HepG2 (cell line): ENCODE measurements around the gene GABRR2. TPM values are rescaled to one million over a fixed set of nuclear protein-coding genes. Genes with fewer than 3 reads are reported as not detected.

ENCODE experiments used
- ATAC-seq: fragments of 200-7000 bp; cut with Tn5 transposase; 3 replicates; pipeline ENCODE4 v1.9.1; 2020; ENCODE audit warnings: mild to moderate bottlenecking, moderate library complexity
- BruUV-seq: library from RNA; stranded (reverse); fragments of 400-500 nt; replicated peaks from 2 replicates; lab custom pipeline; 2021; lab: Mats Ljungman, UMichigan
- CTCF ChIA-PET: fragments of 300-600 bp; formaldehyde crosslinking; extraction: SDS; loops from one replicate; lab custom pipeline; 2021; ENCODE audit warnings: low total read pairs, inconsistent platforms, low intra/inter-chr PET ratio; lab: Yijun Ruan, JAX
- POLR2A ChIA-PET: fragments of 350-600 bp; sonication (Branson Sonifier 250); formaldehyde crosslinking; loops from one replicate; lab custom pipeline; 2020; ENCODE audit warnings: antibody characterized with exemption, inconsistent platforms; lab: Yijun Ruan, JAX
- DNase-seq: peaks from one replicate; pipeline ENCODE4 v3.0.0-alpha.2; 2015; ENCODE audit warnings: low spot score
- FAIRE-seq: peaks from 3 replicates; lab custom pipeline; 2011; peaks lifted over from hg19 to GRCh38; lab: Jason Lieb, UNC
- H2AFZ ChIP-seq: one replicate; pipeline ENCODE4 v1.6.1; 2011; ENCODE audit warnings: low read length, inconsistent platforms
- H3K27ac ChIP-seq: fragments of 300-600 bp; 3 replicates; pipeline ENCODE4 v1.8.0; 2011; ENCODE audit warnings: mixed run types, mild to moderate bottlenecking, mixed read lengths, low read length, inconsistent platforms; ENCODE audit not compliant: insufficient read depth; ENCODE audit errors: extremely low read length
- H3K27me3 ChIP-seq, 2 experiments: fragments of 200-600 bp in 1 of 2; 2 replicates in 1 of 2; 3 replicates in 1 of 2; pipeline versions ENCODE4 v1.6.0 to v1.8.0; 2011; ENCODE audit warnings: low read length in 2 of 2, mild to moderate bottlenecking in 2 of 2, moderate library complexity in 2 of 2, inconsistent platforms in 1 of 2; ENCODE audit not compliant: insufficient read depth in 2 of 2, control insufficient read depth in 1 of 2
- H3K36me3 ChIP-seq, 2 experiments: fragments of 200-600 bp in 1 of 2; replicated peaks in 1 of 2; 2 replicates in 1 of 2; 3 replicates in 1 of 2; pipeline versions ENCODE4 v1.5.1 to v1.8.0; 2011; ENCODE audit warnings: low read length in 2 of 2, inconsistent platforms in 1 of 2; ENCODE audit not compliant: insufficient read depth in 2 of 2, control insufficient read depth in 1 of 2
- H3K4me1 ChIP-seq: 2 replicates; pipeline ENCODE4 v1.5.1; 2012; ENCODE audit warnings: low read length, inconsistent platforms; ENCODE audit not compliant: insufficient read depth
- H3K4me2 ChIP-seq: 2 replicates; pipeline ENCODE4 v1.6.0; 2011; ENCODE audit warnings: low read depth, low read length, inconsistent platforms
- H3K4me3 ChIP-seq, 3 experiments: fragments of 200-600 bp in 1 of 3; sonication (generic), shearing (Covaris generic) in 1 of 3; replicated peaks in 1 of 3; 2 replicates each; pipeline ENCODE4 v1.5.1; 2011 to 2016; ENCODE audit warnings: low read length in 3 of 3, inconsistent platforms in 2 of 3, low read depth in 2 of 3, mild to moderate bottlenecking in 2 of 3, control low read depth in 1 of 3, mixed read lengths in 1 of 3; ENCODE audit not compliant: insufficient read depth in 1 of 3
- H3K79me2 ChIP-seq: one replicate; pipeline ENCODE4 v1.6.1; 2011; ENCODE audit warnings: low read length, inconsistent platforms; ENCODE audit not compliant: insufficient read depth
- H3K9ac ChIP-seq: 2 replicates; pipeline ENCODE4 v1.6.0; 2011; ENCODE audit warnings: mild to moderate bottlenecking, low read depth, low read length, inconsistent platforms; ENCODE audit not compliant: insufficient read depth
- H3K9me3 ChIP-seq: 2 replicates; pipeline ENCODE4 v1.5.1; 2012; ENCODE audit warnings: mild to moderate bottlenecking, low read length
- H4K20me1 ChIP-seq: 2 replicates; pipeline ENCODE4 v1.6.0; 2011; ENCODE audit warnings: inconsistent platforms, mild to moderate bottlenecking, low read length, moderate library complexity; ENCODE audit not compliant: insufficient read depth
- AFF4 ChIP-seq: sonication (generic); formaldehyde crosslinking; IDR thresholded peaks from 2 replicates; pipeline ENCODE4 v1.4.0; 2020; ENCODE audit warnings: missing genetic modification reagents
- ARID2 ChIP-seq: sonication (generic); formaldehyde crosslinking; IDR thresholded peaks from 2 replicates; pipeline ENCODE4 v1.8.1; 2022; ENCODE audit warnings: mild to moderate bottlenecking, missing genetic modification reagents, borderline replicate concordance
- ATF1 ChIP-seq: IDR thresholded peaks from 2 replicates; pipeline ENCODE4 v1.6.1; 2016; ENCODE audit warnings: mild to moderate bottlenecking, control low read depth
- HIVEP1 ChIP-seq: sonication (generic); formaldehyde crosslinking; IDR thresholded peaks from 2 replicates; pipeline ENCODE4 v1.4.0; 2020; ENCODE audit warnings: mild to moderate bottlenecking, missing genetic modification reagents
- HOXA9 ChIP-seq: sonication (generic); formaldehyde crosslinking; IDR thresholded peaks from 2 replicates; pipeline ENCODE4 v1.8.1; 2022; ENCODE audit warnings: missing genetic modification reagents, mild to moderate bottlenecking, moderate library complexity, borderline replicate concordance
- JUND ChIP-seq: sonication (generic); formaldehyde crosslinking; IDR thresholded peaks from 2 replicates; pipeline ENCODE4 v1.8.0; 2022; ENCODE audit warnings: mild to moderate bottlenecking, missing genetic modification reagents
- KLF16 ChIP-seq, 2 experiments: sonication (generic) in 1 of 2; formaldehyde crosslinking in 1 of 2; IDR thresholded peaks; 2 replicates each; pipeline versions ENCODE4 v1.6.1 to v1.8.0; 2016 to 2023; ENCODE audit warnings: missing genetic modification reagents in 2 of 2, missing compliant biosample characterization in 1 of 2
- KMT2B ChIP-seq: IDR thresholded peaks from 2 replicates; pipeline ENCODE4 v1.6.1; 2016; ENCODE audit warnings: missing genetic modification reagents, missing compliant biosample characterization
- PHF8 ChIP-seq: sonication (generic); formaldehyde crosslinking; IDR thresholded peaks from 2 replicates; pipeline ENCODE4 v1.5.0; 2020; ENCODE audit warnings: missing genetic modification reagents
- SRSF1 ChIP-seq: fragments of 200-400 bp; formaldehyde crosslinking; optimal IDR thresholded peaks from 2 replicates; pipeline ENCODE3; 2017; ENCODE audit warnings: mild to moderate bottlenecking, low read depth, low read length, moderate library complexity
- SUZ12 ChIP-seq: fragments of 150-350 bp; IDR thresholded peaks from 2 replicates; pipeline ENCODE4 v1.6.1; 2014; ENCODE audit warnings: low read depth, low read length
- TBX3 ChIP-seq: fragments of 450-650 bp; IDR thresholded peaks from 2 replicates; pipeline ENCODE4 v1.6.1; 2017; ENCODE audit warnings: antibody characterized with exemption, mild to moderate bottlenecking, inconsistent platforms, borderline replicate concordance
- TFAP4 ChIP-seq: sonication (generic); IDR thresholded peaks from 2 replicates; pipeline ENCODE4 v1.6.1; 2016; ENCODE audit warnings: low read depth, borderline replicate concordance
- TRAFD1 ChIP-seq: sonication (generic); formaldehyde crosslinking; IDR thresholded peaks from 2 replicates; pipeline ENCODE4 v1.5.1; 2020; ENCODE audit warnings: missing genetic modification reagents, mild to moderate bottlenecking, borderline replicate concordance
- ZNF101 ChIP-seq: sonication (generic); formaldehyde crosslinking; IDR thresholded peaks from 2 replicates; pipeline ENCODE4 v1.4.0; 2020; ENCODE audit warnings: mild to moderate bottlenecking, low read depth, missing genetic modification reagents, borderline replicate concordance
- ZNF619 ChIP-seq: sonication (generic); formaldehyde crosslinking; IDR thresholded peaks from 2 replicates; pipeline ENCODE4 v1.4.0; 2020; ENCODE audit warnings: mild to moderate bottlenecking, missing genetic modification reagents
- ZNF766 ChIP-seq: sonication (generic); formaldehyde crosslinking; IDR thresholded peaks from 2 replicates; pipeline ENCODE4 v1.5.0; 2020; ENCODE audit warnings: missing genetic modification reagents, borderline replicate concordance
- ZNF784 ChIP-seq: sonication (generic); formaldehyde crosslinking; IDR thresholded peaks from 2 replicates; pipeline ENCODE4 v1.5.1; 2020; ENCODE audit warnings: missing genetic modification reagents, mild to moderate bottlenecking, borderline replicate concordance
- WGBS: methylation state at CpG from one replicate; pipeline ENCODE4 v1.1.6; 2017; ENCODE audit warnings: low lambda C conversion rate; 5-methylcytosine and 5-hydroxymethylcytosine counted together
- in situ Hi-C: cut with HindIII; loops from 2 replicates; pipeline ENCODE4 v1.10.0; 2017; ENCODE audit warnings: low pct_unique_long_range_greater_than_20kb; ENCODE audit not compliant: extremely low pct_ligation_motif_present
- intact Hi-C: fragments of 100-400 bp; cut with micrococcal nuclease; formaldehyde crosslinking; loops from one replicate; pipeline ENCODE4 v1.10.0; 2022; ENCODE audit not compliant: unreplicated experiment
- polyA plus RNA-seq, 8 experiments: library from polyadenylated mRNA; depleted of rRNA in 3 of 8; stranded (reverse) in 7 of 8; unstranded in 1 of 8; fragments of >200 nt; fragmentation: Illumina TruSeq in 4 of 8; extraction: Trizol in 4 of 8; gene quantifications; 2 replicates each; pipeline versions ENCODE4 v1.2.1 to v1.2.3, GENCODE V29; 2011 to 2016; ENCODE audit warnings: low read depth in 4 of 8, missing spikeins in 1 of 8, mixed read lengths in 1 of 8; ENCODE audit not compliant: insufficient read depth in 1 of 8
- total RNA-seq, 5 experiments: library from RNA; depleted of rRNA; stranded (reverse); fragments of >200 nt; fragmentation: Illumina TruSeq; extraction: Trizol; gene quantifications; 2 replicates each; pipeline ENCODE4 v1.2.3, GENCODE V29; 2016; ENCODE audit warnings: low read depth in 1 of 5

Gene GABRR2
- total and polyA plus RNA-seq, 2 of the 13 experiments (the other 11 are each of a cell fraction or from before 2014, with no cell fraction given): 0.13 TPM; not detected in 1

GRCh38 chr6:89281779-89282246, 33.3 kb downstream of the GABRR2 start (continued):
- TF ChIP-seq TFAP4: no peak
- no peak for TF ChIP-seq ZNF766 (CRISPR knock-in tag)
- no peak for TF ChIP-seq JUND (CRISPR knock-in tag)
- TF ChIP-seq PHF8 (CRISPR knock-in tag): no peak
- TF ChIP-seq ZNF101 (CRISPR knock-in tag): no peak
- no peak for TF ChIP-seq TBX3
- TF ChIP-seq ATF1 (CRISPR knock-in tag): no peak
- no peak for TF ChIP-seq SRSF1

- BruUV-seq: no TSS peak
- TF ChIP-seq ARID2 (CRISPR knock-in tag): no peak
- TF ChIP-seq KMT2B (CRISPR knock-in tag): no peak
- no peak for TF ChIP-seq HOXA9 (CRISPR knock-in tag)
- TF ChIP-seq ZNF784: no peak
- TF ChIP-seq AFF4 (CRISPR knock-in tag): no peak
- TF ChIP-seq KLF16 (CRISPR knock-in tag; IDR thresholded peaks at IDR 0.05): no peak
- TF ChIP-seq HIVEP1 (CRISPR knock-in tag): no peak
- TF ChIP-seq SUZ12: no peak
- no peak for TF ChIP-seq ZNF619
- no peak for TF ChIP-seq TRAFD1 (CRISPR knock-in tag)
Measured at GRCh38 chr6:89278956-89279355, 36.1 kb downstream of the GABRR2 start.

More at GRCh38 chr6:89278956-89279355, 36.1 kb downstream of the GABRR2 start:
- H4K20me1 ChIP-seq: no peaks in the 10 kb centered on the region
- DNase-seq (no peak), FAIRE-seq (no peak), ATAC-seq (no peak)
- intact Hi-C loops: no loop called here
- H3K4me2 ChIP-seq: no peak overlapping the region
- H3K4me3 ChIP-seq: no peak overlapping the region
- no peak overlapping the region for H3K27ac ChIP-seq
- H3K9ac ChIP-seq: no peak overlapping the region
- WGBS: 53% methylated on average over 5 of the region's 9 CpGs
- H3K4me1 ChIP-seq: no peaks in the 10 kb centered on the region
- H3K27me3 ChIP-seq: peaks cover 2 to 17% of the 10 kb centered on the region in 2 experiments; a peak in 3 of 5 replicates
- no peak overlapping the region for H2AFZ ChIP-seq
- ChIA-PET CTCF (no interaction called here), POLR2A (no interaction called here)
- no peaks in the 10 kb centered on the region for H3K9me3 ChIP-seq
- in situ Hi-C loops: no loop called here
- H3K36me3 ChIP-seq: no peaks in the 10 kb centered on the region
- no peaks in the 10 kb centered on the region for H3K79me2 ChIP-seq
